A673 (cell line): Measurements from ENCODE around the gene GABRA4. TPM values are rescaled to one million over a fixed set of nuclear protein-coding genes. Genes with fewer than 3 reads are reported as not detected.

Experiments used
- BruUV-seq: library from RNA; stranded (reverse); fragments of 400-500 nt; replicated peaks from 2 replicates; lab custom pipeline; 2021; lab: Mats Ljungman, UMichigan
- CTCF ChIA-PET: fragments of 300-600 bp; sonication (Branson Sonifier 250); formaldehyde crosslinking; loops from one replicate; lab custom pipeline; 2022; ENCODE audit warnings: antibody characterized with exemption; lab: Charles Lee
- POLR2A ChIA-PET: fragments of 300-600 bp; sonication (Branson Sonifier 250); formaldehyde crosslinking; loops from one replicate; lab custom pipeline; 2022; ENCODE audit warnings: antibody characterized with exemption; ENCODE audit not compliant: low non-redundant PET; lab: Charles Lee
- DNase-seq: peaks from one replicate; pipeline ENCODE4 v3.0.0-alpha.2; 2015; ENCODE audit warnings: low spot score
- H3K27ac ChIP-seq: fragments of 200-600 bp; sonication (generic); 2 replicates; pipeline ENCODE4 v1.5.1; 2016; ENCODE audit warnings: mixed run types, low read depth, mild to moderate bottlenecking, mixed read lengths, antibody characterized with exemption, low read length; ENCODE audit not compliant: poor library complexity, severe bottlenecking
- H3K27me3 ChIP-seq: fragments of 200-600 bp; sonication (generic); replicated peaks from 2 replicates; pipeline ENCODE4 v1.6.1; 2017; ENCODE audit warnings: mixed run types, low read depth, mild to moderate bottlenecking, mixed read lengths, antibody characterized with exemption, low read length; ENCODE audit not compliant: insufficient read depth, poor library complexity
- H3K36me3 ChIP-seq: fragments of 200-600 bp; sonication (generic); 2 replicates; pipeline ENCODE4 v1.6.1; 2016; ENCODE audit warnings: mixed run types, mild to moderate bottlenecking, mixed read lengths, antibody characterized with exemption, low read length; ENCODE audit not compliant: insufficient read depth, poor library complexity, severe bottlenecking
- H3K4me1 ChIP-seq: fragments of 200-600 bp; sonication (generic); 2 replicates; pipeline ENCODE4 v1.6.1; 2017; ENCODE audit warnings: mixed run types, mild to moderate bottlenecking, mixed read lengths, antibody characterized with exemption, low read length; ENCODE audit not compliant: insufficient read depth, poor library complexity, severe bottlenecking
- H3K4me3 ChIP-seq: fragments of 200-600 bp; sonication (generic); 2 replicates; pipeline ENCODE4 v1.5.1; 2016; ENCODE audit warnings: low read depth, mixed run types, mild to moderate bottlenecking, mixed read lengths, low read length; ENCODE audit not compliant: poor library complexity, severe bottlenecking
- H3K9me3 ChIP-seq: fragments of 200-600 bp; sonication (generic); 2 replicates; pipeline ENCODE4 v1.6.1; 2016; ENCODE audit warnings: mixed run types, low read depth, mild to moderate bottlenecking, mixed read lengths, antibody characterized with exemption, low read length; ENCODE audit not compliant: poor library complexity, severe bottlenecking
- EZH2 ChIP-seq: fragments of 200-600 bp; sonication (generic); IDR thresholded peaks from 2 replicates; pipeline ENCODE4 v1.6.1; 2017; ENCODE audit warnings: borderline replicate concordance, low read depth, mild to moderate bottlenecking, mixed read lengths, antibody characterized with exemption, low read length; ENCODE audit not compliant: poor library complexity, severe bottlenecking
- intact Hi-C: fragments of 100-400 bp; cut with micrococcal nuclease; formaldehyde crosslinking; loops from one replicate; pipeline ENCODE4 v1.10.0; 2022; ENCODE audit not compliant: unreplicated experiment
- total RNA-seq: library from RNA; stranded (reverse); gene quantifications from 2 replicates; pipeline ENCODE4 v1.2.3, GENCODE V29; 2021
- TF ChIP-seq, protein P1 (sequence below): fragments of 300-800, 200-600 bp; sonication (generic); conservative IDR thresholded peaks from 2 replicates; pipeline ENCODE4 v1.5.1; 2017; ENCODE audit warnings: low read depth, mild to moderate bottlenecking, antibody characterized with exemption, low read length, moderate library complexity, mixed read lengths

Gene GABRA4
- total RNA-seq, 1 experiment from 2014 or later = 0.58 TPM

DNA sequence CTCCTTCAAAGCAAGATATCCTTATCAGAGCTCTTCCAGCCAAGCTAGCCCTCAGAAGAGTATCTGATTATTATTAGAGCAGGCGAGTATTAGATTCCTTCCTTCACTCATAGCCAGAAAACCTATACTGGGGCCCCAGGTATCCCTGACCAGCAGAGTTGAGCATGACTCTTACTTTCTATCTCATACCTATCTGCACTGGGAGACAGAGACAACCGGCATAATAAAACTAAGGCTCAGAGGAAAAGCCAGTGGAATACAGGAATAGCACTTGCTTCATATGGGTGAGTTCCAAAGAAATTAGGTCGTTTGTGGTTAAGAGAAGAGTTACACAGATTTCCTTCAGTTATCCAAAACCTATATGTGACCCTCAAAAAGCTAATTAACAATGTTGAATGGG, 42.6 kb downstream of the GABRA4 start:
- ChIA-PET CTCF (interaction anchor here (0.6 kb wide), 1 partner anchor 293 kb away, joined by 3 read pairs; no protein-coding TSS in a partner anchor), POLR2A (no interaction called here)
- DNase-seq = no peak
- TF ChIP-seq, protein P1, sequence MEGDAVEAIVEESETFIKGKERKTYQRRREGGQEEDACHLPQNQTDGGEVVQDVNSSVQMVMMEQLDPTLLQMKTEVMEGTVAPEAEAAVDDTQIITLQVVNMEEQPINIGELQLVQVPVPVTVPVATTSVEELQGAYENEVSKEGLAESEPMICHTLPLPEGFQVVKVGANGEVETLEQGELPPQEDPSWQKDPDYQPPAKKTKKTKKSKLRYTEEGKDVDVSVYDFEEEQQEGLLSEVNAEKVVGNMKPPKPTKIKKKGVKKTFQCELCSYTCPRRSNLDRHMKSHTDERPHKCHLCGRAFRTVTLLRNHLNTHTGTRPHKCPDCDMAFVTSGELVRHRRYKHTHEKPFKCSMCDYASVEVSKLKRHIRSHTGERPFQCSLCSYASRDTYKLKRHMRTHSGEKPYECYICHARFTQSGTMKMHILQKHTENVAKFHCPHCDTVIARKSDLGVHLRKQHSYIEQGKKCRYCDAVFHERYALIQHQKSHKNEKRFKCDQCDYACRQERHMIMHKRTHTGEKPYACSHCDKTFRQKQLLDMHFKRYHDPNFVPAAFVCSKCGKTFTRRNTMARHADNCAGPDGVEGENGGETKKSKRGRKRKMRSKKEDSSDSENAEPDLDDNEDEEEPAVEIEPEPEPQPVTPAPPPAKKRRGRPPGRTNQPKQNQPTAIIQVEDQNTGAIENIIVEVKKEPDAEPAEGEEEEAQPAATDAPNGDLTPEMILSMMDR = no peak
- no peak for TF ChIP-seq EZH2
- intact Hi-C loops = no loop called here
- Histone ChIP-seq H3K27ac (no peak overlapping the region), H3K4me3 (no peak overlapping the region), H3K36me3 (no peaks in the 10 kb centered on the region), H3K27me3 (no peaks in the 10 kb centered on the region), H3K4me1 (peaks cover 43% of the 10 kb centered on the region), H3K9me3 (no peaks in the 10 kb centered on the region)
- no TSS peak for BruUV-seq

DNA sequence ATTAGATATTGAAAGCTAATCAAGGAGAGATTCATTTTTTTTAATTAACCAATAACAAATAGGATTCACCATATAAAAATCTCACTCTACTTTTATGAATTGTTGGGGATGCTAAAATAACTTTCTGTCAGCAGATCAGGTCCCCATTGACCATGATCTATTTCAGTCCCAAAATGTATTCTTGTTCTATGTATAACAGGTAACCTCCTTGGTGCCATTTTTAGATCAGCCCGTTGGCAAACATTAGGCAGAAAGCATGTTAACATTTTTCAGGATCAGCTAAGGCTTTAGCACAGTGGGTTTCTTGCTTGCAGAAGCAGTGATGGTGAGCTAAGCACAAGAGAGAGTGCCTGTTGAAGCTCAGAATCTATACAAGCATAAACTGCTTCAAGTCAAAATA, 43.6 kb downstream of the GABRA4 start:
- CTCF ChIA-PET = no interaction called here
- intact Hi-C loops = loop anchor here (10.0 kb wide), 1 partner anchor 985 kb away; no protein-coding TSS in a partner anchor
- H3K4me1 ChIP-seq = peaks cover 52% of the 10 kb centered on the region
- no peak for DNase-seq
- H3K27ac ChIP-seq = no peak overlapping the region
- TF ChIP-seq EZH2 = no peak
- TF ChIP-seq, protein P1 = no peak
- BruUV-seq = no TSS peak
- no peaks in the 10 kb centered on the region for H3K27me3 ChIP-seq
- POLR2A ChIA-PET = no interaction called here
- H3K36me3 ChIP-seq = no peaks in the 10 kb centered on the region
- H3K9me3 ChIP-seq = no peaks in the 10 kb centered on the region
- H3K4me3 ChIP-seq = no peak overlapping the region

DNA sequence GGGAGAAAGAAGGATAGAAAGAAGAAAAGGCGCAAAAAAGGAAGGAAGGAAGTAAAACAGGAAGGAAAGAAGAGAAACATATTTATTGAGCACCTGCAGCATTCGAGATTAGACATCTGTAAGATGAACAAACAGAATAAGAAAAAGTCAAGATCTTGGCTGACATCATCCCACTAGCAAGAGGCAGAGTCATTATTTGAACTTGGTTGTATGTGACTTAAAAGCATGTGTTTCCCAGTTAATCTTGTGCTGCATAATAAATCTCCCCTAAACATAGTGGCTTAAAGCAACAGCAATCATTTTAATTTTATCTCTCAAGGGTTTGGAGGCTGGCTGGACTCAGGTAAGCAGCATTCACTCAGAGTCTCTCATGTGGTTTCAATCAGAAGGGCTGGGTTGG, 45.8 kb downstream of the GABRA4 start:
- CTCF ChIA-PET = no interaction called here
- DNase-seq = peak; percentile 69
- no peaks in the 10 kb centered on the region for H3K27me3 ChIP-seq
- no peaks in the 10 kb centered on the region for H3K36me3 ChIP-seq
- TF ChIP-seq, protein P1 = no peak
- TF ChIP-seq EZH2 = no peak
- intact Hi-C loops = loop anchor here (10.0 kb wide), 1 partner anchor 987 kb away; no protein-coding TSS in a partner anchor
- POLR2A ChIA-PET = no interaction called here
- H3K9me3 ChIP-seq = no peaks in the 10 kb centered on the region
- H3K27ac ChIP-seq = peak overlapping the region; percentile 80
- no TSS peak for BruUV-seq
- peaks cover 53% of the 10 kb centered on the region for H3K4me1 ChIP-seq
- no peak overlapping the region for H3K4me3 ChIP-seq
